ENCODE results near the gene AKAP13. TPM values are rescaled to one million over a fixed set of nuclear protein-coding genes. Genes with fewer than 3 reads are reported as not detected.

Gene AKAP13
- total and polyA plus RNA-seq, 9 donors: 45.3 to 190 (median 98.6) TPM

DNA sequence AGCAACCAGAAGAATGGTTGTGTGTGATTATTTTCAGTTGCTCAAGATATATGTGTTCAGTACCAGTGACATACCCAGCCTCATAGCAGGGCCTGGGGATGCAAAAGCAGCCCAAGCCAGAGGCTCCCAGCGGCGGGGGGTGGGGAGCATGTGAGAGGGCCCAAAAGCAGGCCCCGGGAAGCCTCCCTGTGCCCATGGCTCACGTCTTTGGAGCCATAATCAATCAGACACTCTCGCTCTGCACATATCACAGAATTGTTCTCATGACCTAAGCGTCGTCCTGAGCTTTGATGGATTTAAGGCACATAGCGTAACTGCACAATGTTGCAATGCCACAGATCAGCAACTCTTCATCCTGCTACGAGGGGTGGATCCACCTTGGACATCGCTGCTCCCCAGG, 393.6 kb downstream of the AKAP13 start:
- 91 to 96% (median 96%) methylated on average over 10 of the region's 10 CpGs for WGBS, 3 donors
- TF ChIP-seq CTCF (IDR thresholded peaks at IDR 0.05) (no peak), POLR2A (IDR thresholded peaks at IDR 0.05) (no peak), EP300 (IDR thresholded peaks at IDR 0.05) (no peak)
- H3K4me1 ChIP-seq (ENCODE audit: insufficient read depth): peaks cover 20% of the 10 kb centered on the region

DNA sequence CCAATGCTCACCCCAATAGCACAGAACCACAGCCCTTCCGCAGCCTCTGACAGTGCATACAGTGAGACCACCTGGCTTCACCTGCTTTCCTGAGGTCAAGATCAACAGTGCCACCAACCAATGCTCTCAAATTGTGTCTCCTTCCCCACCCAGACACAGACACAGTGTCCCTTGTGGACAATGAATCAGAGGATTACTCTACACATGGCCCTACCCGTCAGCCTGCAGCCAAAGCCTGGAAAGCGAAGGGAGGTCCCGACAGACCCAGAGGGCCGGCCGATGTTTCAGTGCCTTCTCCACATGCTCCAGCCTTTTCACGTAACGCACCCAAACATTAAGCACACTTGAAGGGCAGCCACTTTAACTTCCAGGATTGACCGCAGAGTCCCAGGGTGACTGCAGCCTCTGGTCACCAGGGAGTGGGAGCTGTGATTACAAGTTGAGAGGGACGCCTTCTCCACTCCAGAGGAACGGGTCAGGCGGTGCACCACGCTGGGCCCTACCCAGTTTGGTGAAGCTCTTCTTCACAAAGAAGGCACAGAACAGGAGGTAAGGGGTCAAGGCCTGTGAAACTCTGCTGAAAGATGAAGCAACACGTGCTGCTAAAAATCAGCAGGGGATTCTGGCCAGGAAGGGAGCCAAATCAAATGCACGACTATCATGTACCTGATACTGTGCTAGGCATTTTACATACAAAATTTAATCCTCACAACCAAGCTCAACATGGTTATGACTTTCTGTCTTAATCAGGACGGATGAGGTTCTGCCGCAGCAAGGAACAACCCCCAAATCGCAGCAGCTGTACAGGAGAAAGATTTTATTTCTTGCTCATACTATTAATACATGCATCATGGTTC, 397.1 kb downstream of the AKAP13 start:
- Histone ChIP-seq H3K4me1 (ENCODE audit: insufficient read depth) (peaks cover 5% of the 10 kb centered on the region), H3K27me3 (no peaks in the 10 kb centered on the region), H3K36me3 (no peaks in the 10 kb centered on the region), H3K4me3 (no peak overlapping the region), H3K27ac (no peak overlapping the region), H3K9me3 (no peaks in the 10 kb centered on the region)
- DNase-seq: no peak
- intact Hi-C loops (cut with DNase I): no loop called here
- WGBS, 3 donors: 85 to 90% (median 87%) methylated on average over 18 of the region's 18 CpGs
- TF ChIP-seq EP300 (IDR thresholded peaks at IDR 0.05) (no peak), CTCF (IDR thresholded peaks at IDR 0.05) (no peak), POLR2A (IDR thresholded peaks at IDR 0.05) (no peak)

More for the DNA sequence above, 393.6 kb downstream of the AKAP13 start:
- no peak for DNase-seq
- no peaks in the 10 kb centered on the region for H3K36me3 ChIP-seq
- H3K27me3 ChIP-seq: no peaks in the 10 kb centered on the region
- intact Hi-C loops (cut with DNase I): no loop called here
- H3K27ac ChIP-seq: no peak overlapping the region
- H3K4me3 ChIP-seq: no peak overlapping the region
- H3K9me3 ChIP-seq: no peaks in the 10 kb centered on the region

DNA sequence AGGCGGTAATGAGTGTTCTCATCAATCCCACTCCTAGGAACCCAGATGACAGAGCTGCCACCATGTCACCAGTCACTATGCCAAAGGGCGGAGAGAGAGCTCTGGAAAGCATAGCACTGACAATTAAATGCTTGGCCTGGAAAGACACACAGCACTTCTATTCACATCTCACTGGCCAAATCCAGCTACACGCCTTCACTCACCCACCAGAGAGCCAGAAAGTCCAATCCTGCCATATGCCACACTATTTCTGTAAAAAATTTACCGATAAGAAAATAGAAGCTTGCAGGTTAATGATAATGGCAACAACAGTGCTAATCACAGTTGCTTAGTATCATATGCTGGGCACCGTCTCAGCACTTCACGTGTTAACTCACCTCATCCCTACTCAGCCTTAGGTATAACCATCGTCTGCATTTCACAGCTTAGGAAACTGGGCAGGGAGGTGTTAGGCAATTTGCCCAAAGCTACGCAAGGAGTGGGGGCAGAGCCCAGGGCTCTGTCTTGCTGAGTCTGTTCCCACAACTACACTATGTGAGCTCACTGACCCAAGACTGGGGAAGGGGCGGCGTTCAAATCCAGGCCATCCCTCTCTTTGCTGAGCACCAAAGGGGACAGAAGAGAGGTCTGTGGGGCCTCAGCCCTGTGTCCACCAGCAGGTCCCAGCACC, 397.8 kb downstream of the AKAP13 start:
- H3K4me3 ChIP-seq: no peak overlapping the region
- intact Hi-C loops (cut with DNase I): no loop called here
- no peak for DNase-seq
- 80 to 92% (median 83%) methylated on average over 10 of the region's 10 CpGs for WGBS, 3 donors
- H3K4me1 ChIP-seq (ENCODE audit: insufficient read depth): peaks cover 5% of the 10 kb centered on the region
- no peak overlapping the region for H3K27ac ChIP-seq
- no peaks in the 10 kb centered on the region for H3K36me3 ChIP-seq
- no peaks in the 10 kb centered on the region for H3K27me3 ChIP-seq
- TF ChIP-seq CTCF (IDR thresholded peaks at IDR 0.05): no peak
- TF ChIP-seq EP300 (IDR thresholded peaks at IDR 0.05): no peak
- TF ChIP-seq POLR2A (IDR thresholded peaks at IDR 0.05): no peak
- H3K9me3 ChIP-seq: no peaks in the 10 kb centered on the region

- intact Hi-C loops (cut with DNase I): no loop called here
- no peak for TF ChIP-seq POLR2A (IDR thresholded peaks at IDR 0.05)
- no peak for TF ChIP-seq EP300 (IDR thresholded peaks at IDR 0.05)
- TF ChIP-seq CTCF (IDR thresholded peaks at IDR 0.05): no peak
- Histone ChIP-seq H3K4me3 (no peak overlapping the region), H3K27ac (no peak overlapping the region), H3K4me1 (ENCODE audit: insufficient read depth) (peaks cover 5% of the 10 kb centered on the region), H3K9me3 (no peaks in the 10 kb centered on the region), H3K27me3 (no peaks in the 10 kb centered on the region), H3K36me3 (no peaks in the 10 kb centered on the region)
- no peak for DNase-seq
- 92 to 95% (median 94%) methylated on average over 1 of the region's 1 CpG for WGBS, 3 donors
Observed at GRCh38 chr15:85779249-85779648, 398.8 kb downstream of the AKAP13 start.

Measured in ovary (tissue), 9 donors.